Common myeloid progenitor, CD34-positive (primary cell): ENCODE results near the gene CCDC194.

Experiments
- CTCF ChIA-PET: fragments of 350-600 bp; sonication (Branson Sonifier 250); formaldehyde crosslinking; loops from one replicate; lab custom pipeline; 2021; ENCODE audit warnings: antibody characterized with exemption; lab: Charles Lee
- POLR2A ChIA-PET: fragments of 350-600 bp; sonication (Branson Sonifier 250); formaldehyde crosslinking; loops from one replicate; lab custom pipeline; 2021; ENCODE audit warnings: antibody characterized with exemption; lab: Charles Lee
- DNase-seq, 3 donors: peaks; one replicate each; pipeline versions ENCODE4 v3.0.0 to v3.0.0-alpha.2; 2013
- H3K27ac ChIP-seq, 2 experiments: 1 replicate in 1 of 2; 2 replicates in 1 of 2; pipeline ENCODE4 v1.7.0; 2013; ENCODE audit warnings: inconsistent platforms in 2 of 2, low read length in 2 of 2, mild to moderate bottlenecking in 2 of 2, low read depth in 1 of 2, moderate library complexity in 1 of 2; ENCODE audit not compliant: severe bottlenecking in 2 of 2, insufficient read depth in 1 of 2, poor library complexity in 1 of 2
- H3K27me3 ChIP-seq, 5 experiments: replicated peaks in 2 of 5; 1 replicate in 3 of 5; 2 replicates in 2 of 5; pipeline versions ENCODE4 v1.6.1 to v1.7.0; 2013; ENCODE audit warnings: low read length in 4 of 5, mild to moderate bottlenecking in 2 of 5, moderate library complexity in 2 of 5, inconsistent platforms in 1 of 5; ENCODE audit not compliant: insufficient read depth in 5 of 5, control insufficient read depth in 4 of 5
- H3K36me3 ChIP-seq, 4 experiments: 1 replicate in 2 of 4; 2 replicates in 2 of 4; pipeline versions ENCODE4 v1.6.1 to v1.7.0; 2013; ENCODE audit warnings: low read length in 3 of 4, control low read depth in 1 of 4, mild to moderate bottlenecking in 1 of 4; ENCODE audit not compliant: control insufficient read depth in 4 of 4, insufficient read depth in 4 of 4
- H3K4me1 ChIP-seq, 4 experiments: 1 replicate in 3 of 4; 2 replicates in 1 of 4; pipeline versions ENCODE4 v1.6.1 to v1.7.1; 2013; ENCODE audit warnings: low read length in 3 of 4, mild to moderate bottlenecking in 3 of 4, control low read depth in 1 of 4, inconsistent platforms in 1 of 4, moderate library complexity in 1 of 4; ENCODE audit not compliant: control insufficient read depth in 4 of 4, insufficient read depth in 4 of 4; ENCODE audit errors: control extremely low read depth in 1 of 4
- H3K4me3 ChIP-seq, 7 experiments: 1 replicate in 4 of 7; 2 replicates in 3 of 7; pipeline versions ENCODE4 v1.5.1 to v1.7.0; 2013; ENCODE audit warnings: mild to moderate bottlenecking in 7 of 7, low read length in 6 of 7, moderate library complexity in 6 of 7, inconsistent platforms in 2 of 7, low read depth in 2 of 7, control low read depth in 1 of 7; ENCODE audit not compliant: insufficient read depth in 4 of 7, control insufficient read depth in 1 of 7; ENCODE audit errors: extremely low read depth in 1 of 7
- H3K9me3 ChIP-seq, 5 experiments: 1 replicate in 4 of 5; 2 replicates in 1 of 5; pipeline versions ENCODE4 v1.6.1 to v1.7.1; 2013; ENCODE audit warnings: low read length in 4 of 5, mild to moderate bottlenecking in 2 of 5, inconsistent platforms in 1 of 5, low read depth in 1 of 5, moderate library complexity in 1 of 5; ENCODE audit not compliant: control insufficient read depth in 4 of 5, insufficient read depth in 2 of 5; ENCODE audit errors: control extremely low read depth in 1 of 5
- WGBS: methylation state at CpG from one replicate; pipeline ENCODE4 v1.1.5; 2013; ENCODE audit not compliant: insufficient coverage; 5-methylcytosine and 5-hydroxymethylcytosine counted together

CCDC194 gene

DNA sequence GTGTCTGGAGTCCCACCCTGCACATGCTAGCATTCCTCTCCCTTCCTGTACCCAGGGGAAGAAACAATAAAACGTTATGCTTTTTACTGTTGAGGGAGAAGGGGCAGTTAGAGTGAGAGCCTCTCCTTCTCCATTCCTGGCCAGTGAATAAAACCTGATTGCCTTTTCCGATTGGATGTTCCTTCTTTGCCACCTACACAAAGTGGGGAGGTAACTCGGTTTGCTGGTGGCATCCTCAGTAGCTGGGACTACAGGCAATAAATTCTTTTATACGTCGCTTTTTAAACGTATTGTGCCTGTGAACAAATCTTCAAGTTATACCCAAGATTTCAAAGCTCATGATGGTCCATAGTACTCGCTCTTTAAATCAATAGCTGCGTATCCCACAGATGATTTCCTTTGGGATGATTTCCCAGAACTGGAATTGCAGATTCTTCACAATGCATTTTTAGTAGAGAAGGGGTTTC is 25.2 kb upstream of the CCDC194 start:
- H3K4me3 ChIP-seq, result peak overlapping the region; percentile 67 to 91 (median 79)
- H3K27me3 ChIP-seq, result no peaks in the 10 kb centered on the region
- H3K4me1 ChIP-seq, result peaks cover 6 to 20% (median 12%) of the 10 kb centered on the region in 4 experiments
- H3K36me3 ChIP-seq, result peaks cover 2 to 23% (median 6%) of the 10 kb centered on the region in 4 experiments
- peak overlapping the region in 1 of 2 experiments; percentile 67 for H3K27ac ChIP-seq
- DNase-seq, result peak in 2 of 3 donors; percentile 19 to 39
- 30% methylated on average over 7 of the region's 8 CpGs for WGBS
- ChIA-PET POLR2A (interaction anchor here (0.7 to 1.7 kb wide), 3 partner anchors 13 to 82 kb away, joined by 3 to 13 read pairs (median 3); partner anchors contain the start of gene BST2), CTCF (interaction anchor here (0.5 to 4.6 kb wide), 11 partner anchors 12 to 155 kb away, joined by 3 to 19 read pairs (median 4); partner anchors contain the start of genes BST2 and CCDC194)
- no peaks in the 10 kb centered on the region for H3K9me3 ChIP-seq

DNA sequence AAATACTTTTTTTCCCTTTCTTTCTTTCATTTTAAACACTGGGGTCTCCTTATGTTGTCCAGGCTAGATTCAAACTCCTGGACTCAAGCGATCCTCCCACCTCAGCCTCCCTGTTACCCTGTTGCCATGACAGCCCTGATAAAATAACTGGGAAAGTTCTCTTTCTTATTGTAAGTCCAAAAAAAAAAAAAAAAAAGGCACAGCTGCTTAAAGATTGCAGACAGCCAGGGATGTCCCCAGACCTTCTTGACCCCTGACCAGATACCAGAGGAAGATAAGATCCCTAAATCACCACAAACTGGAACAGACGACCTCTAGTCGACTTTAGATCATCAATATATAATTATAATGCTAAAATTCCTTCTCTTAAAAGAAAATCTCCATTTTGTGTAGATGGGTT is 24.7 kb upstream of the CCDC194 start:
- H3K36me3 ChIP-seq, result peaks cover 2 to 24% (median 6%) of the 10 kb centered on the region in 4 experiments
- H3K27me3 ChIP-seq, result no peaks in the 10 kb centered on the region
- H3K4me3 ChIP-seq, result peak overlapping the region in 4 of 7 experiments; percentile 69 to 91 (median 80)
- peaks cover 6 to 20% (median 14%) of the 10 kb centered on the region in 4 experiments for H3K4me1 ChIP-seq
- no CpG with 5 or more reads among the region's 3 CpGs for WGBS
- H3K27ac ChIP-seq, result peak overlapping the region in 1 of 2 experiments; percentile 67
- POLR2A ChIA-PET, result interaction anchor here (1.7 kb wide), 1 partner anchor 12 kb away, joined by 13 read pairs; the partner anchor contains the start of gene BST2
- DNase-seq, result no peak
- no peaks in the 10 kb centered on the region for H3K9me3 ChIP-seq
- CTCF ChIA-PET, result interaction anchor here (0.7 to 4.6 kb wide), 6 partner anchors 12 to 155 kb away, joined by 3 to 19 read pairs (median 6); partner anchors contain the start of genes BST2 and CCDC194

DNA sequence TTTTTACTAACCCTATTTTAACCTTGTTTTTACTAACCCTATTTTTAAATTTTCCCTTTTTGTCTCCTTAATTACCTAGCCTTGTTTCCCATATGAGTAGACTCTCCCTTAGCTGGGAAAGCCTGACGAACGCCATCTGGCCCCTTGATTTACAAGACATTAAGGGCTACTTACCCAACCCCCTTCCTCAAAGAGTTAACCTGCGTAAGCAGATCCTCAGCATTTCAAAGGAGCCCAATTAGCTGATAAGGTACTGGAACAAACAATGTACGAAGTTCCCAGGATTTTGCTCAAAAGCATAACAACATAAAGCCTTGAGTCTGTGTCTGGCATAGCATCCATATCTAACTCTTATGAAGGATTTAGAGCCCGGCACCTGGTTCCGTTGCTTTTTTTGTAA is 21.1 kb upstream of the CCDC194 start:
- Histone ChIP-seq H3K27me3 (no peaks in the 10 kb centered on the region), H3K9me3 (no peaks in the 10 kb centered on the region), H3K36me3 (peaks cover 0 to 16% (median 6%) of the 10 kb centered on the region in 4 experiments), H3K4me1 (peaks cover 10 to 30% (median 23%) of the 10 kb centered on the region in 4 experiments), H3K4me3 (no peak overlapping the region), H3K27ac (no peak overlapping the region)
- CTCF ChIA-PET, result no interaction called here
- WGBS, result 97% methylated on average over 4 of the region's 6 CpGs
- POLR2A ChIA-PET, result no interaction called here
- no peak for DNase-seq

DNA sequence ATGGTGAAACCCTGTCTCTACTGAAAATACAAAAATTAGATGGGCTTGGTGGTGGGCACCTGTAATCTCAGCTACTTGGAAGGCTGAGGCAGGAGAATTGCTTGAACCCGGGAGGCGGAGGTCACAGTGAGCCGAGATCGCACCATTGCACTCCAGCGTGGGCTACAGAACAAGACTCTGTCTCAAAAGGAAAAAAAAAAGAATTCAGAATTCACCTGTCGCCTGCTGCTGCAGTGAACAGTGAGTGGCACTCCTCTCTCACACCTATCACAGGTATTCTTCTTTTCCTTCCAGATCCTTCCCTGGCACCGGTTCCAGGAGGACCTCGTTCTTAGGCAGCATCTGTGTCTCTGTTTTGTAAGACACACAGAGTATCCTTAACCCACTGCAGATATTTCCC is 20.1 kb upstream of the CCDC194 start:
- Histone ChIP-seq H3K4me1 (peaks cover 7 to 26% (median 20%) of the 10 kb centered on the region in 4 experiments), H3K27ac (no peak overlapping the region), H3K4me3 (no peak overlapping the region), H3K9me3 (no peaks in the 10 kb centered on the region), H3K27me3 (no peaks in the 10 kb centered on the region), H3K36me3 (peaks cover 0 to 16% (median 6%) of the 10 kb centered on the region in 4 experiments)
- CTCF ChIA-PET, result interaction anchor here (1.4 kb wide), 1 partner anchor 9 kb away, joined by 3 read pairs; the partner anchor contains the start of gene BST2
- WGBS, result 96% methylated on average over 7 of the region's 8 CpGs
- DNase-seq, result no peak
- POLR2A ChIA-PET, result no interaction called here

DNA sequence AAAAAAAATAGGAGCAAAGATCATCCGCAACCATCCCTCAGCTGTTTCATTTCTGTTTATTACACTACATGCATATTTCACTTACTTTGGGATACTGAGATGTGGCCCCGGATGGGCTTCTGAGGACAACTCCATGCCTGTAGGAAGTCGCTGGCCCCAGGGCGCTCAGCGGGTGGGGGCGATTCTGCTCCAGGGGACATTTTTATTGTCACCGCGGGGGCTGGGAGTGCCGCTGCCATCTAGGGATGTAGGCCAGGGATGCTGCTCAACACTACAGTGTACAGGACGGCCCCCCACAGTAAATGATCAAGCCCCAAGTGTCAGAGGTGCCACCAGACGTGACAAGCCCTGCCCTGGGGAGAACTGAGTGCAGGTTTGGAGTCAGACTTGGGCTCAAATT is 17.8 kb upstream of the CCDC194 start:
- WGBS, result 92% methylated on average over 10 of the region's 11 CpGs
- CTCF ChIA-PET, result interaction anchor here (1.4 to 2.0 kb wide), 3 partner anchors 11 to 22 kb away, joined by 3 to 7 read pairs (median 4); no protein-coding TSS in a partner anchor
- POLR2A ChIA-PET, result no interaction called here
- peak overlapping the region in 1 of 2 experiments; percentile 50 for H3K27ac ChIP-seq
- no peaks in the 10 kb centered on the region for H3K9me3 ChIP-seq
- no peak for DNase-seq
- peaks cover 4 to 31% (median 24%) of the 10 kb centered on the region in 4 experiments for H3K4me1 ChIP-seq
- H3K36me3 ChIP-seq, result peaks cover 0 to 16% (median 6%) of the 10 kb centered on the region in 4 experiments
- H3K27me3 ChIP-seq, result no peaks in the 10 kb centered on the region
- no peak overlapping the region for H3K4me3 ChIP-seq

DNA sequence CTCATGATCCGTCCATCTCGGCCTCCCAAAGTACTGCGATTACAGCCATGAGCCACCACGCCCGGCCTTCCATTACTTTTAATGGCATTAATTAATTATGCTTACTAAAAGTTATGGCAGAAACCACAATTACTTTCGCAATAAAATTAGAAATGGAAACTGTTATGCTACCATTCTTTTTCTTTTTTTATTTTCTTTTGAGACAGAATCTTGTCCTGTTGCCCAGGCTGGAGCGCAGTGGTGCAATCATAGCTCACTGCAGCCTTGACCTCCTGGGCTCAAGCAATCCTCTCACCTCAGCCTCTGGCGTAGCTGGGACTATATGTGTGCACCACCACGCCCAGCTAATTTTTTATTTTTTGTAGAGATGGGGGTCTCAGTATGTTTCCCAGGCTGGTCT is 16.0 kb upstream of the CCDC194 start:
- 95% methylated on average over 4 of the region's 9 CpGs for whole genome bisulfite sequencing
- Histone ChIP-seq H3K4me1 (peaks cover 13 to 50% (median 41%) of the 10 kb centered on the region in 4 experiments), H3K27ac (no peak overlapping the region), H3K36me3 (peaks cover 0 to 12% (median 4%) of the 10 kb centered on the region in 4 experiments), H3K27me3 (no peaks in the 10 kb centered on the region), H3K4me3 (no peak overlapping the region), H3K9me3 (no peaks in the 10 kb centered on the region)
- DNase-seq, result no peak
- ChIA-PET CTCF (no interaction called here), POLR2A (no interaction called here)

DNA sequence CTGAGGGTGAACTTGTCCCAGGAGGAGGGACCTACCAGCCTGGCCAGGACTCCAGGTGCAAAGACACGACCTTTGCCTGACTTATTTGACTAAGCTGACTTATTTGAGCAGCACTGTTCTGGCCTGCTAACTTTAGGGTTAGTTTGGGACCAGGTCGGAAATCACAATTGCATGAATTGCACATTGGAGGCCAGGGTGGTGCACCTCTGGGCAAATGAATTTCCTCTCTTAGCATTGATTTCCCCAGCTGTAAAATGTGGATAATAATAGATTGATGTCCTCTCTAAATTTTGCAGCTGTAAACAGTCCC is 12.8 kb upstream of the CCDC194 start:
- ChIA-PET CTCF (interaction anchor here (1.1 to 2.6 kb wide), 5 partner anchors 11 to 90 kb away, joined by 3 to 17 read pairs (median 4); partner anchors contain the start of gene MVB12A), POLR2A (interaction anchor here (3.1 kb wide), 1 partner anchor 13 kb away, joined by 13 read pairs; the partner anchor contains the start of gene MVB12A)
- Histone ChIP-seq H3K36me3 (peaks cover 0 to 9% (median 4%) of the 10 kb centered on the region in 4 experiments), H3K27ac (peak overlapping the region in 1 of 2 experiments; percentile 81), H3K4me1 (peaks cover 11 to 51% (median 41%) of the 10 kb centered on the region in 4 experiments), H3K9me3 (no peaks in the 10 kb centered on the region), H3K27me3 (no peaks in the 10 kb centered on the region), H3K4me3 (peak overlapping the region in 6 of 7 experiments; percentile 63 to 79 (median 74))
- WGBS, result 0% methylated on average over 2 of the region's 2 CpGs
- DNase-seq, result peak in 1 of 3 donors; percentile 41
